Esophagus muscularis mucosa (tissue), 3 donors: ENCODE measurements around the gene NCOR2.

ENCODE experiments used
- CTCF ChIP-seq, 3 experiments: fragments of 200-600 bp in 2 of 3; fragments of 450-650 bp in 1 of 3; sonication (generic) in 2 of 3; IDR thresholded peaks; one replicate each; pipeline ENCODE4 v1.5.1; 2017 to 2019; ENCODE audit warnings: antibody characterized with exemption in 3 of 3, mild to moderate bottlenecking in 2 of 3, moderate library complexity in 1 of 3
- POLR2A ChIP-seq: fragments of 450-650 bp; IDR thresholded peaks from one replicate; pipeline ENCODE4 v1.6.1; 2017; ENCODE audit warnings: antibody characterized with exemption, moderate library complexity, mild to moderate bottlenecking, low read depth
- POLR2AphosphoS5 ChIP-seq, 2 donors: sonication (generic); formaldehyde crosslinking; IDR thresholded peaks; one replicate each; pipeline ENCODE4 v1.6.1; 2017; ENCODE audit warnings: antibody characterized with exemption in 2 of 2

GRCh38 chr12:124531281-124531745 is 36.1 kb downstream of the NCOR2 start:
- no peak for TF ChIP-seq CTCF (IDR thresholded peaks at IDR 0.05)
- no peak for TF ChIP-seq POLR2A
- no peak for TF ChIP-seq POLR2AphosphoS5 (IDR thresholded peaks at IDR 0.05)
